Gastrocnemius medialis (tissue), 4 donors: ENCODE data around the gene ARFGAP1. TPM values are rescaled to one million over a fixed set of nuclear protein-coding genes. Genes with fewer than 3 reads are reported as not detected.
A peak's percentile ranks its signal among the peaks of the same experiment; 100 is the strongest.

Source experiments
- ATAC-seq, 2 donors: fragments of 150-250 bp; one replicate each; pipeline ENCODE4 v1.9.1; 2016
- DNase-seq, 2 donors: peaks; one replicate each; pipeline ENCODE4 v3.0.0-alpha.2; 2019
- H3K27ac ChIP-seq, 4 donors: fragments of 200-600 bp; sonication (generic); 1 replicate in 1 of 4; 2 replicates in 3 of 4; pipeline ENCODE4 v1.5.1; 2016 to 2018; ENCODE audit warnings: mild to moderate bottlenecking in 2 of 4, moderate library complexity in 1 of 4
- H3K27me3 ChIP-seq, 3 donors: fragments of 200-600 bp; sonication (generic) in 2 of 3; 1 replicate in 1 of 3; 2 replicates in 2 of 3; pipeline versions ENCODE4 v1.5.1 to v1.6.0; 2016 to 2019; ENCODE audit warnings: mild to moderate bottlenecking in 1 of 3, moderate library complexity in 1 of 3
- H3K36me3 ChIP-seq, 2 donors: fragments of 200-600 bp; sonication (generic) in 1 of 2; one replicate each; pipeline ENCODE4 v1.5.1; 2017 to 2018
- H3K4me1 ChIP-seq, 2 donors: fragments of 200-600 bp; sonication (generic) in 1 of 2; one replicate each; pipeline ENCODE4 v1.5.1; 2016 to 2017; ENCODE audit warnings: mild to moderate bottlenecking in 2 of 2
- H3K4me3 ChIP-seq, 4 donors: fragments of 200-600 bp; sonication (generic) in 3 of 4; 1 replicate in 1 of 4; 2 replicates in 3 of 4; pipeline ENCODE4 v1.5.1; 2016 to 2019; ENCODE audit warnings: mild to moderate bottlenecking in 2 of 4
- H3K9me3 ChIP-seq, 3 donors: fragments of 200-600 bp; sonication (generic) in 2 of 3; 1 replicate in 1 of 3; 2 replicates in 2 of 3; pipeline ENCODE4 v1.5.1; 2016 to 2019
- CTCF ChIP-seq, 5 experiments: fragments of 450-650 bp in 3 of 5; fragments of 200-600 bp in 2 of 5; sonication (generic) in 2 of 5; IDR thresholded peaks in 4 of 5; conservative IDR thresholded peaks in 1 of 5; 1 replicate in 4 of 5; 2 replicates in 1 of 5; pipeline ENCODE4 v1.5.1; 2016 to 2019; ENCODE audit warnings: antibody characterized with exemption in 5 of 5, mild to moderate bottlenecking in 3 of 5, moderate library complexity in 3 of 5
- POLR2A ChIP-seq, 2 donors: fragments of 450-650 bp; IDR thresholded peaks; one replicate each; pipeline ENCODE4 v1.6.1; 2017; ENCODE audit warnings: antibody characterized with exemption in 2 of 2, mild to moderate bottlenecking in 2 of 2, moderate library complexity in 2 of 2
- in situ Hi-C, 4 donors: fragments of 200-750 bp; cut with MboI; loops; one replicate each; pipeline versions ENCODE4 v1.15.0 to v1.8.0; 2017; ENCODE audit warnings: low sequenced_read_pairs in 4 of 4
- intact Hi-C: fragments of 100-400 bp; cut with DNase I; formaldehyde crosslinking; loops from one replicate; pipeline ENCODE4 v1.15.1; 2023; ENCODE audit warnings: low total_unique reads
- total RNA-seq, 4 donors: library from RNA; depleted of rRNA; stranded (reverse); fragments of >200 nt; gene quantifications; one replicate each; pipeline versions ENCODE4 v1.1.0 to v1.2.3, GENCODE V29; 2016

ARFGAP1 gene
- total RNA-seq, 4 donors from 2014 or later = 15.2 to 24.4 (median 18.0) TPM

GRCh38 chr20:63225082-63225454 lies 47.5 kb upstream of the ARFGAP1 start:
- no peaks in the 10 kb centered on the region for H3K9me3 ChIP-seq
- no peak overlapping the region for H3K27ac ChIP-seq
- intact Hi-C loops (no loop called here), in situ Hi-C loops (no loop called here)
- H3K27me3 ChIP-seq = peaks cover 4 to 16% (median 5%) of the 10 kb centered on the region in 3 donors
- TF ChIP-seq POLR2A (IDR thresholded peaks at IDR 0.05) = no peak
- no peak for TF ChIP-seq CTCF (IDR thresholded peaks at IDR 0.05 in 4 of 5, conservative IDR thresholded peaks at IDR 0.05 in 1 of 5)
- no peaks in the 10 kb centered on the region for H3K4me1 ChIP-seq
- ATAC-seq (no peak), DNase-seq (no peak)
- H3K36me3 ChIP-seq = no peaks in the 10 kb centered on the region
- H3K4me3 ChIP-seq = no peak overlapping the region

- no peak for TF ChIP-seq CTCF (IDR thresholded peaks at IDR 0.05 in 4 of 5, conservative IDR thresholded peaks at IDR 0.05 in 1 of 5)
- no peak for TF ChIP-seq POLR2A (IDR thresholded peaks at IDR 0.05)
- DNase-seq (no peak), ATAC-seq (no peak)
- in situ Hi-C loops (no loop called here), intact Hi-C loops (no loop called here)
- Histone ChIP-seq H3K9me3 (no peaks in the 10 kb centered on the region), H3K4me3 (no peak overlapping the region), H3K27me3 (peaks cover 4 to 23% (median 12%) of the 10 kb centered on the region in 3 donors), H3K27ac (no peak overlapping the region), H3K4me1 (no peaks in the 10 kb centered on the region), H3K36me3 (no peaks in the 10 kb centered on the region)
These were observed 46.3 kb upstream of the ARFGAP1 start for GRCh38 chr20:63226042-63226943.

GRCh38 chr20:63227260-63227659 lies 45.4 kb upstream of the ARFGAP1 start:
- ATAC-seq (no peak), DNase-seq (no peak)
- in situ Hi-C loops = no loop called here
- Histone ChIP-seq H3K27me3 (peaks cover 4 to 23% (median 13%) of the 10 kb centered on the region in 3 donors), H3K4me1 (no peaks in the 10 kb centered on the region), H3K27ac (no peak overlapping the region), H3K36me3 (no peaks in the 10 kb centered on the region), H3K4me3 (no peak overlapping the region), H3K9me3 (no peaks in the 10 kb centered on the region)
- TF ChIP-seq POLR2A (IDR thresholded peaks at IDR 0.05) = no peak
- intact Hi-C loops = no loop called here

- ATAC-seq (no peak), DNase-seq (no peak)
- intact Hi-C loops = no loop called here
- H3K4me1 ChIP-seq = no peaks in the 10 kb centered on the region
- no peak overlapping the region for H3K4me3 ChIP-seq
- TF ChIP-seq CTCF (IDR thresholded peaks at IDR 0.05 in 4 of 5, conservative IDR thresholded peaks at IDR 0.05 in 1 of 5) = no peak
- TF ChIP-seq POLR2A (IDR thresholded peaks at IDR 0.05) = no peak
- H3K9me3 ChIP-seq = no peaks in the 10 kb centered on the region
- H3K27me3 ChIP-seq = peaks cover 10 to 24% (median 13%) of the 10 kb centered on the region in 3 donors
- in situ Hi-C loops = no loop called here
- H3K27ac ChIP-seq = no peak overlapping the region
- no peaks in the 10 kb centered on the region for H3K36me3 ChIP-seq
These were observed 43.8 kb upstream of the ARFGAP1 start for GRCh38 chr20:63228806-63229205.

GRCh38 chr20:63230800-63231268 lies 41.8 kb upstream of the ARFGAP1 start:
- in situ Hi-C loops = no loop called here
- no peak for ATAC-seq
- Histone ChIP-seq H3K9me3 (no peaks in the 10 kb centered on the region), H3K4me1 (no peaks in the 10 kb centered on the region), H3K4me3 (no peak overlapping the region), H3K27me3 (peaks cover 24 to 37% (median 27%) of the 10 kb centered on the region in 3 donors), H3K27ac (no peak overlapping the region), H3K36me3 (no peaks in the 10 kb centered on the region)
- peak in 3 of 5 experiments; percentile 19 to 37 (median 22) for TF ChIP-seq CTCF (IDR thresholded peaks at IDR 0.05 in 4 of 5, conservative IDR thresholded peaks at IDR 0.05 in 1 of 5)
- TF ChIP-seq POLR2A (IDR thresholded peaks at IDR 0.05) = no peak
- DNase-seq = peak in 1 of 2 donors; percentile 24
- intact Hi-C loops = no loop called here
